ENCODE data around the gene LRCH4. TPM values are rescaled to one million over a fixed set of nuclear protein-coding genes. Genes with fewer than 3 reads are reported as not detected.

The LRCH4 gene
- total RNA-seq, 1 experiment from 2014 or later: 42.4 TPM

GRCh38 chr7:100586266-100587025 lies 517 bp upstream of the LRCH4 start, which contains the start of gene FBXO24:
FBXO24 (plus strand) TSS chr7:100586328; CDS start chr7:100586626, 298 bp downstream.
- ChIA-PET POLR2A (ENCODE audit: low non-redundant PET) (interaction anchor here (0.6 to 1.1 kb wide), 4 partner anchors 17 to 266 kb away, joined by 3 to 15 read pairs (median 3); partner anchors contain the start of gene SLC12A9), CTCF (interaction anchor here (0.6 to 0.9 kb wide), 5 partner anchors 24 to 121 kb away, joined by 3 to 9 read pairs (median 5); partner anchors contain the start of gene POP7)
- Histone ChIP-seq H3K4me1 (ENCODE audit: insufficient read depth, low read length, poor library complexity, severe bottlenecking) (peaks cover 25% of the 10 kb centered on the region), H3K36me3 (ENCODE audit: insufficient read depth, low read length, poor library complexity, severe bottlenecking) (peaks cover 12% of the 10 kb centered on the region), H3K27me3 (replicated peaks; ENCODE audit: insufficient read depth, low read depth, low read length, poor library complexity) (no peaks in the 10 kb centered on the region), H3K4me3 (ENCODE audit: low read depth, low read length, poor library complexity, severe bottlenecking) (peak within 1 kb of the TSS; percentile 93), H3K27ac (ENCODE audit: low read depth, low read length, poor library complexity, severe bottlenecking) (peak within 1 kb of the TSS; percentile 96), H3K9me3 (ENCODE audit: low read depth, low read length, poor library complexity, severe bottlenecking) (no peaks in the 10 kb centered on the region)
- TF ChIP-seq CTCF (conservative IDR thresholded peaks at IDR 0.05; ENCODE audit: low read depth, low read length) (no peak), EZH2 (IDR thresholded peaks at IDR 0.05; ENCODE audit: borderline replicate concordance, low read depth, low read length, poor library complexity, severe bottlenecking) (no peak)
- peak; percentile 100 for DNase-seq (ENCODE audit: low spot score)
- no TSS peak for BruUV-seq (replicated peaks)
- intact Hi-C loops (cut with micrococcal nuclease; ENCODE audit: unreplicated experiment): loop anchor here (10.0 kb wide), 1 partner anchor 88 kb away; the partner anchor contains the start of gene GNB2

- ChIA-PET POLR2A (ENCODE audit: low non-redundant PET) (no interaction called here), CTCF (interaction anchor here (0.5 to 0.6 kb wide), 2 partner anchors 115 to 243 kb away, joined by 3 to 7 read pairs; partner anchors contain the start of gene EPHB4)
- peak; percentile 54 for DNase-seq (ENCODE audit: low spot score)
- BruUV-seq (replicated peaks): TSS peak; percentile 37
- peak overlapping the region; percentile 93 for H3K4me3 ChIP-seq (ENCODE audit: low read depth, low read length, poor library complexity, severe bottlenecking)
- peaks cover 24% of the 10 kb centered on the region for H3K36me3 ChIP-seq (ENCODE audit: insufficient read depth, low read length, poor library complexity, severe bottlenecking)
- H3K27me3 ChIP-seq (replicated peaks; ENCODE audit: insufficient read depth, low read depth, low read length, poor library complexity): no peaks in the 10 kb centered on the region
- TF ChIP-seq EZH2 (IDR thresholded peaks at IDR 0.05; ENCODE audit: borderline replicate concordance, low read depth, low read length, poor library complexity, severe bottlenecking): no peak
- TF ChIP-seq CTCF (conservative IDR thresholded peaks at IDR 0.05; ENCODE audit: low read depth, low read length): no peak
- H3K4me1 ChIP-seq (ENCODE audit: insufficient read depth, low read length, poor library complexity, severe bottlenecking): peaks cover 19% of the 10 kb centered on the region
- intact Hi-C loops (cut with micrococcal nuclease; ENCODE audit: unreplicated experiment): loop anchor here (10.0 kb wide), 1 partner anchor 90 kb away; the partner anchor contains the start of gene GNB2
- H3K9me3 ChIP-seq (ENCODE audit: low read depth, low read length, poor library complexity, severe bottlenecking): no peaks in the 10 kb centered on the region
- H3K27ac ChIP-seq (ENCODE audit: low read depth, low read length, poor library complexity, severe bottlenecking): peak overlapping the region; percentile 96
Observed at GRCh38 chr7:100584683-100585510, 1.0 kb downstream of the LRCH4 start.

GRCh38 chr7:100584054-100584682 lies 1.8 kb downstream of the LRCH4 start:
- no TSS peak for BruUV-seq (replicated peaks)
- Histone ChIP-seq H3K4me1 (ENCODE audit: insufficient read depth, low read length, poor library complexity, severe bottlenecking) (peaks cover 19% of the 10 kb centered on the region), H3K27ac (ENCODE audit: low read depth, low read length, poor library complexity, severe bottlenecking) (peak overlapping the region; percentile 96), H3K9me3 (ENCODE audit: low read depth, low read length, poor library complexity, severe bottlenecking) (no peaks in the 10 kb centered on the region), H3K4me3 (ENCODE audit: low read depth, low read length, poor library complexity, severe bottlenecking) (peak overlapping the region; percentile 93), H3K27me3 (replicated peaks; ENCODE audit: insufficient read depth, low read depth, low read length, poor library complexity) (no peaks in the 10 kb centered on the region), H3K36me3 (ENCODE audit: insufficient read depth, low read length, poor library complexity, severe bottlenecking) (peaks cover 28% of the 10 kb centered on the region)
- POLR2A ChIA-PET (ENCODE audit: low non-redundant PET): no interaction called here
- CTCF ChIA-PET: interaction anchor here (0.5 to 0.6 kb wide), 2 partner anchors 114 to 243 kb away, joined by 3 to 7 read pairs; partner anchors contain the start of gene EPHB4
- intact Hi-C loops (cut with micrococcal nuclease; ENCODE audit: unreplicated experiment): loop anchor here (10.0 kb wide), 1 partner anchor 91 kb away; the partner anchor contains the start of gene GNB2
- DNase-seq (ENCODE audit: low spot score): no peak
- TF ChIP-seq CTCF (conservative IDR thresholded peaks at IDR 0.05; ENCODE audit: low read depth, low read length) (no peak), EZH2 (IDR thresholded peaks at IDR 0.05; ENCODE audit: borderline replicate concordance, low read depth, low read length, poor library complexity, severe bottlenecking) (no peak)

Measured in A673 (cell line).